Thyroid gland (tissue), 4 donors: ENCODE results near the gene TOMM40.
"Not testable (repeated sequence)": the region's sequence is repeated elsewhere in the genome, so short reads cannot be mapped to it uniquely, and the experiment has no call there.

Source experiments
- CTCF ChIP-seq, 6 experiments: fragments of 200-600 bp in 3 of 6; fragments of 450-650 bp in 3 of 6; sonication (generic) in 3 of 6; IDR thresholded peaks; one replicate each; pipeline ENCODE4 v1.5.1; 2016 to 2019; ENCODE audit warnings: antibody characterized with exemption in 6 of 6, mild to moderate bottlenecking in 2 of 6, inconsistent platforms in 1 of 6, moderate library complexity in 1 of 6
- POLR2A ChIP-seq, 2 donors: fragments of 450-650 bp; IDR thresholded peaks; one replicate each; pipeline ENCODE4 v1.6.1; 2017; ENCODE audit warnings: antibody characterized with exemption in 2 of 2, mild to moderate bottlenecking in 2 of 2, moderate library complexity in 1 of 2

- not testable (repeated sequence) for TF ChIP-seq CTCF, POLR2A (IDR thresholded peaks at IDR 0.05)
Measured at GRCh38 chr19:44914433-44915206, 23.6 kb downstream of the TOMM40 start, which contains the start of gene APOC1.
